Fibroblast of villous mesenchyme (primary cell): ENCODE data around the gene CAPN9. TPM values are rescaled to one million over a fixed set of nuclear protein-coding genes. Genes with fewer than 3 reads are reported as not detected.

Source experiments
- DNase-seq: peaks from one replicate; pipeline ENCODE4 v3.0.0-alpha.2; 2010; ENCODE audit warnings: low read depth
- H3K4me3 ChIP-seq: 2 replicates; pipeline ENCODE4 v1.5.1; 2011; ENCODE audit warnings: low read depth, mild to moderate bottlenecking, low read length
- total RNA-seq: library from RNA; depleted of rRNA; stranded (reverse); fragments of >200 nt; gene quantifications from 2 replicates; pipeline ENCODE4 v1.2.3, GENCODE V29; 2012
- TF ChIP-seq, protein P1 (sequence below): IDR thresholded peaks from 2 replicates; pipeline ENCODE4 v1.5.1; 2012; ENCODE audit warnings: low read depth, mild to moderate bottlenecking, low read length; ENCODE audit not compliant: insufficient read depth

CAPN9 gene
- total RNA-seq, 1 donor, result not detected

GRCh38 chr1:230702934-230703678, 44.1 kb upstream of the CAPN9 start:
- no peak overlapping the region for H3K4me3 ChIP-seq
- TF ChIP-seq, protein P1, sequence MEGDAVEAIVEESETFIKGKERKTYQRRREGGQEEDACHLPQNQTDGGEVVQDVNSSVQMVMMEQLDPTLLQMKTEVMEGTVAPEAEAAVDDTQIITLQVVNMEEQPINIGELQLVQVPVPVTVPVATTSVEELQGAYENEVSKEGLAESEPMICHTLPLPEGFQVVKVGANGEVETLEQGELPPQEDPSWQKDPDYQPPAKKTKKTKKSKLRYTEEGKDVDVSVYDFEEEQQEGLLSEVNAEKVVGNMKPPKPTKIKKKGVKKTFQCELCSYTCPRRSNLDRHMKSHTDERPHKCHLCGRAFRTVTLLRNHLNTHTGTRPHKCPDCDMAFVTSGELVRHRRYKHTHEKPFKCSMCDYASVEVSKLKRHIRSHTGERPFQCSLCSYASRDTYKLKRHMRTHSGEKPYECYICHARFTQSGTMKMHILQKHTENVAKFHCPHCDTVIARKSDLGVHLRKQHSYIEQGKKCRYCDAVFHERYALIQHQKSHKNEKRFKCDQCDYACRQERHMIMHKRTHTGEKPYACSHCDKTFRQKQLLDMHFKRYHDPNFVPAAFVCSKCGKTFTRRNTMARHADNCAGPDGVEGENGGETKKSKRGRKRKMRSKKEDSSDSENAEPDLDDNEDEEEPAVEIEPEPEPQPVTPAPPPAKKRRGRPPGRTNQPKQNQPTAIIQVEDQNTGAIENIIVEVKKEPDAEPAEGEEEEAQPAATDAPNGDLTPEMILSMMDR, result no peak
- no peak for DNase-seq

- DNase-seq, result no peak
- TF ChIP-seq, protein P1, result no peak
Observed at GRCh38 chr1:230703679-230704385, 43.4 kb upstream of the CAPN9 start.

GRCh38 chr1:230704830-230705229, 42.4 kb upstream of the CAPN9 start:
- TF ChIP-seq, protein P1, result no peak
- no peak overlapping the region for H3K4me3 ChIP-seq
- DNase-seq, result no peak

More at GRCh38 chr1:230703679-230704385, 43.4 kb upstream of the CAPN9 start:
- no peak overlapping the region for H3K4me3 ChIP-seq

GRCh38 chr1:230705289-230706019, 41.7 kb upstream of the CAPN9 start:
- no peak overlapping the region for H3K4me3 ChIP-seq
- no peak for DNase-seq
- TF ChIP-seq, protein P1, result no peak

DNA sequence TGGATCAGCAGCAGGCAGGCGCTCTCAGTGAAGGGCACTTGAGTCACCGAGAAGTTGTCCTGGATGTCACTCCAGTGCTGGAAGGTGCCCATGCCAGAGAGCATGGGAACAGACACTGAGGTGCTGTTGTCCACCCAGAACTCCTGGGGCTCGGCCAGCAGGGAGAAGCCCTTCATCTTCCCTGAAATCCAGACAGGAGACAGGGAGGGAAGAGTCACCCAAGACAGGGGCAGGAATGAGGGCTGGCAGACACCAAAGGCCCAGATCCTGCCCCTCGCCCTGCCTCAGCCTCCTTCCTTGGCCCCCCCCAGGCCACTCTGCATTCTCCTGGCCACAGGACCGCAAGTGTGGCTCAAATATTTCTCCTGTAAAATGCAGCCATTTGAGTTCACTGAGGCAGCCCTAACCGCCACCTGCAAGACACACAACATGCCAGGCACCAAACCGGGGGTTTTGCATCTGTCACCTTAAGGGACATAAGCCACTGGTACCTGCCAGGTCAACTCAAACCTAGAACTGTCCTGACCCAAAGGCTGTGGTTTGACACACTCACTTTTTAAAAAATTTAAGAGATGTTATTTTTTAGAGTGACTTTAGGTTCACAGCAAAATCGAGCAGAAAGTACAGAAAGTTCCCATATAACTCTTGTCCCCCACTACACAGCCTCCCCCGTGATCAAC, 41.0 kb upstream of the CAPN9 start:
- H3K4me3 ChIP-seq, result no peak overlapping the region
- no peak for DNase-seq
- TF ChIP-seq, protein P1, result no peak
